Measurements from ENCODE around the gene PACSIN3. TPM values are rescaled to one million over a fixed set of nuclear protein-coding genes. Genes with fewer than 3 reads are reported as not detected.

PACSIN3 gene
- total RNA-seq, 2 donors from 2014 or later = 48.0 to 66.6 TPM

DNA sequence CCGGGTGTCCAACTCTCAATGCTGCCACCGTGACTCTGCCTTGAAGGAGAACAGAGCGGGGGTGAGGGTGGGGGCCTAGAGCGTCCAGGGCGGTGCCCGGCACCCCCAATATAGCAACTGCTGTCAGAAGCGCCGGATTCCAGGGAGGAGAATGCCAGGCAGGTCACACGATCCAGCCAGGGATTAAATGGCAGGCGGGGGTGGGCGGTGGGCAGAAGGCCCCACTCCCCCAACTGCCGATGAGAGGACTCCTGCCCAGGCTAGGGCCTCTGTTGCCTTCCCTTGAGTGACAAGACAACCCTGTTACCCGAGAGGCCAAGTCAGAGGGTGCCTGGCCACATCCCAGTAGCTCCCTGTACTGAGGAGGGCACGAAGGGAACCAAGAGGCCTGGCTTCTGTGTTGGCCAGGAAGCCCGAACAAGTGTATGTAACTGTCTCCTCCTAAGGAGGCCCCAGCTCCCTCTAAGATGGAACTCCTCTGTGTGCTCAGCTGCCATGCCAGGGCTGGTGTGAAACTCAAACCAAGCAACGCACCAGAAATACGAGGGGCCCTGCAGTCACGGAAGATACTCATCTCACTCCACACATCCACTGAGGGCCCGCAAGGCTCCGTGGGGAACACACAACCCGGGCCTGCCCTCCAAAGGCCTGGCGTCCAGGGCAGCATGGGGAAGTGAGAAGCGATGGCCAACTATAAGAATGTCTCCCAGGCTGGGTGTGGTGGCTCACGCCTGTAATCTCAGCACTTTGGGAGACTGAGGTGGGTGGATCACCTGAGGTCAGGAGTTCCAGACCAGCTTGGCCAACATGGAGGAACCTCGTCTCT is 3.0 kb downstream of the PACSIN3 start:
- H3K27ac ChIP-seq (ENCODE audit: low read depth, low read length) = no peak overlapping the region
- no peaks in the 10 kb centered on the region for H3K4me1 ChIP-seq (ENCODE audit: control insufficient read depth, insufficient read depth, low read length)
- Mint-ChIP-seq H3K27ac (no peak overlapping the region), H3K4me3 (no peak overlapping the region), H3K9me3 (no peaks in the 10 kb centered on the region), H3K36me3 (ENCODE audit: low read depth) (peaks cover 10% of the 10 kb centered on the region), H3K27me3 (ENCODE audit: insufficient read depth) (peaks cover 13% of the 10 kb centered on the region), H3K4me1 (peaks cover 13% of the 10 kb centered on the region)
- 93 to 95% methylated on average over 16 to 25 of the region's 25 CpGs for WGBS, 2 experiments (ENCODE audit: insufficient coverage in 1 of 2, insufficient read length in 1 of 2)
- H3K27me3 ChIP-seq (ENCODE audit: control insufficient read depth, insufficient read depth, low read length, poor library complexity, severe bottlenecking) = peaks cover 17% of the 10 kb centered on the region
- no peak for DNase-seq
- H3K9me3 ChIP-seq (ENCODE audit: control insufficient read depth, low read length) = no peaks in the 10 kb centered on the region
- TF ChIP-seq, protein P1, sequence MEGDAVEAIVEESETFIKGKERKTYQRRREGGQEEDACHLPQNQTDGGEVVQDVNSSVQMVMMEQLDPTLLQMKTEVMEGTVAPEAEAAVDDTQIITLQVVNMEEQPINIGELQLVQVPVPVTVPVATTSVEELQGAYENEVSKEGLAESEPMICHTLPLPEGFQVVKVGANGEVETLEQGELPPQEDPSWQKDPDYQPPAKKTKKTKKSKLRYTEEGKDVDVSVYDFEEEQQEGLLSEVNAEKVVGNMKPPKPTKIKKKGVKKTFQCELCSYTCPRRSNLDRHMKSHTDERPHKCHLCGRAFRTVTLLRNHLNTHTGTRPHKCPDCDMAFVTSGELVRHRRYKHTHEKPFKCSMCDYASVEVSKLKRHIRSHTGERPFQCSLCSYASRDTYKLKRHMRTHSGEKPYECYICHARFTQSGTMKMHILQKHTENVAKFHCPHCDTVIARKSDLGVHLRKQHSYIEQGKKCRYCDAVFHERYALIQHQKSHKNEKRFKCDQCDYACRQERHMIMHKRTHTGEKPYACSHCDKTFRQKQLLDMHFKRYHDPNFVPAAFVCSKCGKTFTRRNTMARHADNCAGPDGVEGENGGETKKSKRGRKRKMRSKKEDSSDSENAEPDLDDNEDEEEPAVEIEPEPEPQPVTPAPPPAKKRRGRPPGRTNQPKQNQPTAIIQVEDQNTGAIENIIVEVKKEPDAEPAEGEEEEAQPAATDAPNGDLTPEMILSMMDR (conservative IDR thresholded peaks at IDR 0.05) = no peak
- no peak overlapping the region for H3K9ac ChIP-seq (ENCODE audit: extremely low read depth, low read length, poor library complexity, severe bottlenecking)
- H3K36me3 ChIP-seq (ENCODE audit: control insufficient read depth, insufficient read depth, low read length) = peaks cover 15% of the 10 kb centered on the region
- H3K4me3 ChIP-seq (ENCODE audit: low read length) = no peak overlapping the region

DNA sequence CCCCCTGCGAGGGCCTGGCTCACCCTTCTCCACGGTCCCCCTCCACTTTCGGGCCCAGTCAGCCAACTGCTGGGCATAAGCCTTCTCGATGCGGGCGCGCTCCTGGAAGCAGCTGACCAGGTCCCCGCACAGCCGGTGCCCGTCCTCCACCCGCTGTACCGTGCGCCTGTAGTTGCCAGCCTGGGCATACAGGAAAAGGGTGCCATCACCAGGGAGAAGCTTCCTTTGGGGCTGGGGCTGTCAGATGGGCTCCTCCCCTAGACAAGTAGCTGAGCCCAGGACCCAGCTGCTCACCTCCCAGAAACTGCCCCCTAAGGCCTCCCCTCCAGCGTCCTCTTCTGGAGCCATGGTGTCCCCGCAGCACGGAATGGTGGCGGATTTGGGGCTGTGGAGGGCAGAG is 3.9 kb downstream of the PACSIN3 start:
- DNase-seq = no peak
- WGBS, 2 experiments (ENCODE audit: insufficient coverage in 1 of 2, insufficient read length in 1 of 2) = 96 to 97% methylated on average over 15 to 17 of the region's 17 CpGs
- no peaks in the 10 kb centered on the region for H3K9me3 ChIP-seq (ENCODE audit: control insufficient read depth, low read length)
- H3K4me3 ChIP-seq (ENCODE audit: low read length) = no peak overlapping the region
- H3K27ac Mint-ChIP-seq = no peak overlapping the region
- TF ChIP-seq, protein P1 (conservative IDR thresholded peaks at IDR 0.05) = no peak
- no peak overlapping the region for H3K9ac ChIP-seq (ENCODE audit: extremely low read depth, low read length, poor library complexity, severe bottlenecking)
- no peaks in the 10 kb centered on the region for H3K4me1 ChIP-seq (ENCODE audit: control insufficient read depth, insufficient read depth, low read length)
- H3K27me3 ChIP-seq (ENCODE audit: control insufficient read depth, insufficient read depth, low read length, poor library complexity, severe bottlenecking) = peaks cover 8% of the 10 kb centered on the region
- no peaks in the 10 kb centered on the region for H3K9me3 Mint-ChIP-seq
- H3K27ac ChIP-seq (ENCODE audit: low read depth, low read length) = no peak overlapping the region
- H3K4me1 Mint-ChIP-seq = peaks cover 8% of the 10 kb centered on the region
- H3K36me3 ChIP-seq (ENCODE audit: control insufficient read depth, insufficient read depth, low read length) = peaks cover 15% of the 10 kb centered on the region
- H3K27me3 Mint-ChIP-seq (ENCODE audit: insufficient read depth) = peaks cover 4% of the 10 kb centered on the region
- H3K4me3 Mint-ChIP-seq = no peak overlapping the region
- H3K36me3 Mint-ChIP-seq (ENCODE audit: low read depth) = peaks cover 10% of the 10 kb centered on the region

DNA sequence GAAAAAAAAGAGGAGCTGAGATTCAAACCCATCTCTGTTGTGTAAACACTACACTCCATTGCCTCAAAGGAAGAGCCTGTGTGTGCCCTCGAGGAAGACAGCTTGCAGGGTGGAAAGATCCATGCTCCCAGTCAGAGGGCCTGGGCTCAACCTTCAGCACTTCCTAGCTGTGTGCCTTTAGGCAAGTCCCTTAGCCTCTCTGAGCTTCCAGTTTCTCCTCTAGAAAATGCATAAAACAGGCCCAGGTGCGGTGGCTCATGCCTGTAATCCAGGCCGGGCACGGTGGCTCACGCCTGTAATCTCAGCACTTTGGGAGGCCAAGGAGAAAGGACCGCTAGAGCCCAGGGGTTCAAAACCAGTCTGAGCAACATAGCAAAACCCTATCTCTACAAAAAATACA is 5.0 kb downstream of the PACSIN3 start:
- Histone ChIP-seq H3K9ac (ENCODE audit: extremely low read depth, low read length, poor library complexity, severe bottlenecking) (no peak overlapping the region), H3K9me3 (ENCODE audit: control insufficient read depth, low read length) (no peaks in the 10 kb centered on the region), H3K36me3 (ENCODE audit: control insufficient read depth, insufficient read depth, low read length) (peaks cover 15% of the 10 kb centered on the region), H3K4me3 (ENCODE audit: low read length) (no peak overlapping the region), H3K27ac (ENCODE audit: low read depth, low read length) (no peak overlapping the region), H3K4me1 (ENCODE audit: control insufficient read depth, insufficient read depth, low read length) (no peaks in the 10 kb centered on the region), H3K27me3 (ENCODE audit: control insufficient read depth, insufficient read depth, low read length, poor library complexity, severe bottlenecking) (no peaks in the 10 kb centered on the region)
- TF ChIP-seq, protein P1 (conservative IDR thresholded peaks at IDR 0.05) = no peak
- peaks cover 4% of the 10 kb centered on the region for H3K4me1 Mint-ChIP-seq
- H3K36me3 Mint-ChIP-seq (ENCODE audit: low read depth) = peaks cover 10% of the 10 kb centered on the region
- DNase-seq = no peak
- 82 to 91% methylated on average over 5 to 6 of the region's 6 CpGs for WGBS, 2 experiments (ENCODE audit: insufficient coverage in 1 of 2, insufficient read length in 1 of 2)
- no peaks in the 10 kb centered on the region for H3K27me3 Mint-ChIP-seq (ENCODE audit: insufficient read depth)
- no peak overlapping the region for H3K27ac Mint-ChIP-seq
- H3K4me3 Mint-ChIP-seq = no peak overlapping the region
- no peaks in the 10 kb centered on the region for H3K9me3 Mint-ChIP-seq
